Activated CD8-positive, alpha-beta memory T cell treated with anti-CD3 and anti-CD28 coated beads for 1 hour (primary cell): ENCODE results near the gene INVS.
"Not testable (repeated sequence)": the region's sequence is repeated elsewhere in the genome, so short reads cannot be mapped to it uniquely, and the experiment has no call there.

Source experiments
- DNase-seq, 2 donors: peaks; one replicate each; pipeline ENCODE4 v3.0.0-alpha.2; 2020; ENCODE audit warnings: low read depth in 1 of 2; ENCODE audit errors: extremely low read depth in 1 of 2

The INVS gene, protein sequence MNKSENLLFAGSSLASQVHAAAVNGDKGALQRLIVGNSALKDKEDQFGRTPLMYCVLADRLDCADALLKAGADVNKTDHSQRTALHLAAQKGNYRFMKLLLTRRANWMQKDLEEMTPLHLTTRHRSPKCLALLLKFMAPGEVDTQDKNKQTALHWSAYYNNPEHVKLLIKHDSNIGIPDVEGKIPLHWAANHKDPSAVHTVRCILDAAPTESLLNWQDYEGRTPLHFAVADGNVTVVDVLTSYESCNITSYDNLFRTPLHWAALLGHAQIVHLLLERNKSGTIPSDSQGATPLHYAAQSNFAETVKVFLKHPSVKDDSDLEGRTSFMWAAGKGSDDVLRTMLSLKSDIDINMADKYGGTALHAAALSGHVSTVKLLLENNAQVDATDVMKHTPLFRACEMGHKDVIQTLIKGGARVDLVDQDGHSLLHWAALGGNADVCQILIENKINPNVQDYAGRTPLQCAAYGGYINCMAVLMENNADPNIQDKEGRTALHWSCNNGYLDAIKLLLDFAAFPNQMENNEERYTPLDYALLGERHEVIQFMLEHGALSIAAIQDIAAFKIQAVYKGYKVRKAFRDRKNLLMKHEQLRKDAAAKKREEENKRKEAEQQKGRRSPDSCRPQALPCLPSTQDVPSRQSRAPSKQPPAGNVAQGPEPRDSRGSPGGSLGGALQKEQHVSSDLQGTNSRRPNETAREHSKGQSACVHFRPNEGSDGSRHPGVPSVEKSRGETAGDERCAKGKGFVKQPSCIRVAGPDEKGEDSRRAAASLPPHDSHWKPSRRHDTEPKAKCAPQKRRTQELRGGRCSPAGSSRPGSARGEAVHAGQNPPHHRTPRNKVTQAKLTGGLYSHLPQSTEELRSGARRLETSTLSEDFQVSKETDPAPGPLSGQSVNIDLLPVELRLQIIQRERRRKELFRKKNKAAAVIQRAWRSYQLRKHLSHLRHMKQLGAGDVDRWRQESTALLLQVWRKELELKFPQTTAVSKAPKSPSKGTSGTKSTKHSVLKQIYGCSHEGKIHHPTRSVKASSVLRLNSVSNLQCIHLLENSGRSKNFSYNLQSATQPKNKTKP

GRCh38 chr9:100098887-100099721, at the start of gene INVS, which contains the start of gene ERP44:
TSS of gene INVS (plus strand) at chr9:100099243. CDS start at chr9:100104522, 5,279 bp downstream.
TSS of gene ERP44 (minus strand) at chr9:100099000. CDS start at chr9:100098840, 160 bp downstream.
- DNase-seq: peak; percentile 91 to 93

DNA sequence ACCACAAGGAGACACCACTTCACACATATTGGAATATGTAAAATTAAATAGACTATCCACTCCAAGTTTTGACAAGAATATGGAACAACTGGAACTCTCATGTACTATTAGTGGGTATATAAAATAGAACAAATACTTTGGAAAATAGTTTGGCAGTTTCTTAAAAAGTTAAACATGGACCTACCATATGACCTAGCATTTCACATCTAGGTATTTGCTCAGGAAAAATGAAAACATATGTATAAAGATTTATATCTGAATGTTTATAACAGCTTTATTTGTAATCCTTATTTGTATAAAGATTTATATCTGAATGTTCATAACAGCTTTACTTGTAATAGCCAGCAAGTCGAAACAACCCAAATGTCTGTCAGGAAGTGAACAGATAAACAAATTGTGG, 49.5 kb upstream of the INVS start:
- no peak for DNase-seq

DNA sequence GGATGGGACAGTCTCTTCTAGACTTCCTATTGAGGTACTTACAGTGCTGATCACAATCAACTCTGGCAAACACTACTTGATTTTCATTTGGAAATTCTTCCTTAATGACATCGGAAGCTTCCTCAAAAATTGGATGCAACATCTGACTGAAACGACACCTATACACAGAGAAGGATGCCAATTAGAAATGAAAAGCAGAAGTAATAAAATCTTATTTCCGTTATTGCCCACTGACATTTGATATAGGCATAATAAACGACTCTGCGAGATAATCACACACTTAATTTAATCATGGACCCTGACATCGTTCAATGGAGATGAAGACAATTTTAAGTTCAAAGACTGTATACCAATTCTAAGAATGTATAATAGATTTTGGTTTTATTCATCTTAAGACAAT, 46.7 kb upstream of the INVS start:
- DNase-seq: no peak

- no peak for DNase-seq
Observed at GRCh38 chr9:100056561-100056960, 42.5 kb upstream of the INVS start.

DNA sequence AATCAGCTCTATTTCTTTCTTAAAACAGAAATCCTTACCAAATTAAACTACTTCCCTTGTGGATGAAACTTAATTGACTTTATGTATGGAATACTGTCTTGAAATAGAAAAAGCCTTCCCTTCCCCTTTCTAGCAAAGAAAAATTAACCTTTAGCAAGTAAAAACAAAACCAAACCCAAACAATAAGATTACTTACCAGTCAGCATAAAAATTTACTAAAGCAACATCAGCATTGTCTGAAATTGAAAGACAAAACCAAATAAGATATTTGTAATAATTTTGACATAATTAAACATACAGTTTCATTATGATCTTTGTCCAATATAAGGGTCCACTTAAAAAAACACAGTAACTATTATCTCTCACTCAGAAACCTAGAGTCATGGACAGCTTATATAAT, 41.4 kb upstream of the INVS start:
- DNase-seq: no peak

- DNase-seq: no peak
Observed at GRCh38 chr9:100058699-100059579, 40.1 kb upstream of the INVS start.

DNA sequence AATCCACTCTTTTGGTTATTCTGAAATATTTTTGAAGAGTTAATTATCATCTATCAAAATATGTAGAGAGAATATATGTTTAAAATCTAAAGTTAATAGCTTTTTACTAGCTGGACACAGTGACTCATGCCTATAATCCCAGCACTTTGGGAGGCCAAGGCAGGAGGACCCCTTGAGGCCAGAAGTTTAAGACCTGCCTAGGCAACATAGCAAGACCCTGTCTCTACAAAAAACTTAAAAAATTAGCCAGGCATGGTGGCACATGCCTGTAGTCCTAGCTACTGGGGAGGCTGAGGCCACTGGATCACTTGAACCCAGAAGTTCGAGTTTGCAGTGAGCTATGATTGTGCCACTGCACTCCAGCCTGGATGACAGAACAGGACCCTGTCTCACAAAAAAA, 36.4 kb upstream of the INVS start:
- DNase-seq: not testable (repeated sequence)

DNA sequence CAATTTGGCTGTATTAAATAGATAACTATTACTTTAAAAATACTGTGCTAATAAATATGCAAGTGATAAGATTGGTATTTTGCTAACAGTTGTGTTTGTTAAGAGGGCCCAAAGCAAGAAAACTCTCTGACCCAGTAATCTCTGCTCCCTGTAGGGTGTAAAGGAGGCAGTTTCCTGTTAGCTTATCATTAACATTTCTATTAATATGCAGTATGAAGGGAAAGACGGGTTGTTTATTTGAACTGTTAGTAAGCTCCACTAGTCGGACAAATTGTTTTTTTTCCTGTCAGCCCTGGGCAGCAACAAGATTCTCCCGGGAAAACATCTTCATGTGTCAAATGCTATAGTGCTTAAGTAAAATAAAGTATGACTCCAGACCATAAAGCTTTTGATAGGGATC, 35.9 kb upstream of the INVS start:
- DNase-seq: no peak

GRCh38 chr9:100064872-100065581, 34.0 kb upstream of the INVS start:
- no peak for DNase-seq

DNA sequence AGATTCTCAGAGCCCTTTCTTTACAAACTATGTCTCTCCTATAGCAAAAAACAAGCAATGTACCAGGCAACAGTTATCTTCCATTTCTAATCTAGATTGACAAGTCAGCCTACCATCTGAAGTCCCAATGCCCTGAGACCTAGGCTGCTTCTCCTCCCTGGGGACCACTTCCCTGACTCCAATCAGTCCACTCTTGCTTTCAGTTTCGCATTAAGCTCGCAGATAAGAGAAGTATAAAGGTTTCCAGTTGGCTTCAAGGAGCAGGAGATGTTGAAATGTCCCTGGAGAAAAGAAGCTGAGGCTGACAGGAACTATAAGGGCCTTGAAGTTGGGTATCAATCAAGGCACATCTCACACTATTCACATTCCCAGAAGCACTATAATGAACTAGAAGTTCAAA, 32.5 kb upstream of the INVS start:
- no peak for DNase-seq

DNA sequence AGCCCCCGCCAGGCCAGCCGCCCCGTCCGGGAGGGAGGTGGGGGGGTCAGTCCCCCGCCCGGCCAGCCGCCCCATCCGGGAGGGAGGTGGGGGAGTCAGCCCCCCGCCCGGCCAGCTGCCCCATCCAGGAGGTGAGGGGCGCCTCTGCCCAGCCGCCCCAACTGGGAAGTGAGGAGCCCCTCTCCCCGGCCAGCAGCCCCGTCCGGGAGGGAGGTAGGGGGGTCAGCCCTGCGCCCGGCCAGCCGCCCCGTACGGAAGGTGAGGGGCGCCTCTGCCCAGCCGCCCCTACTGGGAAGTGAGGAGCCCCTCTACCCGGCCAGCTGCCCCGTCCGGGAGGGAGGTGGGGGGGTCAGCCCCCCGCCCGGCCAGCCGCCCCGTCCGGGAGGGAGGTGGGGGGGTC, 31.1 kb upstream of the INVS start:
- DNase-seq: not testable (repeated sequence)

GRCh38 chr9:100069068-100069467, 30.0 kb upstream of the INVS start:
- DNase-seq: not testable (repeated sequence)

DNA sequence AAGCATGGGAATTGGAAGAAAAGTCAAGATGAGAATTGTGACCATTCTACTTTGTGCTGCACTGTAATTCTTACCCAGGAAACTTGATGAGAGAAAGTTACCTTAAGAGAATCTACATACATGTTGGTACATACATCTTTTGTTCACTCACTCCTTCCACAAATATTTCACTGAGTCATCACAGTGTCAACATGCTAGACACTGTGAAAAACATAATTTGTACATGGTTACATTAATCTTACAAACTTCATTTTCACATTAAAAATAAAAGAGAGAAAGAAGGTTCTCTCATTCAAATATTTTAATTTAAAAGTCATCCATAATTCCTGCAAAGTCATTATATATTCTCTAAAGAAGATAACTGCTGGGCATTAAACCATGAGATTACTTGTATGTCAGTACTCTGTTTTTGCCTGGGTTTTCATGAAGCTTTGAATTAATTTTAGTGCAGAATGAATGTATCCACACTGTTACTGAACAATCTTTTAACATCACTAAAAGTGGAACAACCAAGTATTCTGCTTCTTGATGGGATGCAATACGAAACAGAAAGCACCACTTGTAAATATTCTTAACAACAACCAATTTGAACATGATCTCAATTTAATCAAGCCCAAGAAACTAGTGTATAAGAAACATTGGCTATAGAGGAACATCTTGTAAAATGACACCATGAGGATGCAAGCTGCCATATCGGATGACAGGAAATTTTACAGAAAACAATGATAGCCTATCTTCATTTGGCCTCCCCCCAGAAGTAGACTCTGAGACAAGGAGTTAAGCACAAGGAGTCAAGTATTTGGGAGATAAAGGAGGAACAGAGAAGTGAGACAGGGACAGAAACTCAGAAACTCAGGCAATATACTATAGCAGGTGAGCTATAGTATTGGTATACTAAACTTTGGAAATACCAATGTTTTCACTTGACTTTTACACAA, 28.7 kb upstream of the INVS start:
- DNase-seq: no peak

DNA sequence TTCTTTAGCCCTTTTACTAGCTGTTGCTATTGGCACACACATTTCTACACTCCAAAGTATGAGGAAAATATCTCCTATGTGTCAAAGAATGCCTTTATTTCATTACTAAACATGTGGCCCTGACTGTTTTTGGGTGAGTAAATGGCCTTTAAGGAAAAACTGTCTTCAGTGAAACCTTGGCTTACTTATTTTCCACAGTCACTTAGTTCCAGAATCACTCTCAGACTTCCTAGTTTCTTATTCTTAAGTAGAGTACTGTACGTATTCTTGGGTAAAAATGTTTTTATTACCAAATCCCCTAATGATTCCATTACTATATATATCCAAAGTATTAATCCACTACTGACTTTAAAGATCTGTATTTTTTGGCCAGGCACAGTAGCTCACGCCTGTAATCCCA, 27.8 kb upstream of the INVS start:
- DNase-seq: no peak

DNA sequence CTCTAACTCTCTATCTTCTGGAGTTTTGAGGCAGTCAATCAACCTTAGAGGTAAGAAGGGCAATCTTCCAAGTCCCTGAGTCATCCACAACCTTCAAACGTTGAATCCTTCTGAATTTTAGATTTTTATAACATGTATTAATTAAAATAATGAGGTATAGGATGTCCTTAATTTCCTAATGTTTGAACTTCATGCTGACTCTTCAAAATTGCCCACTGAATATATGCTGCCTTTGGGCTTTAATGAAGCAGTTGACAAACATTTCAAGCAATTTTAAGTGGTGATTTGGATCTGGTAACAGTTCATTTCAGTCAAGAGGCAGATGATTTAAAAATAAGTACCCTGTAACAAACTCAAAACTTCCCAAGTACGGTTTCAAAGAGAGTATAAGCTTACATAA, 26.2 kb upstream of the INVS start:
- no peak for DNase-seq

- DNase-seq: no peak
Observed at GRCh38 chr9:100074093-100074492, 24.9 kb upstream of the INVS start.

DNA sequence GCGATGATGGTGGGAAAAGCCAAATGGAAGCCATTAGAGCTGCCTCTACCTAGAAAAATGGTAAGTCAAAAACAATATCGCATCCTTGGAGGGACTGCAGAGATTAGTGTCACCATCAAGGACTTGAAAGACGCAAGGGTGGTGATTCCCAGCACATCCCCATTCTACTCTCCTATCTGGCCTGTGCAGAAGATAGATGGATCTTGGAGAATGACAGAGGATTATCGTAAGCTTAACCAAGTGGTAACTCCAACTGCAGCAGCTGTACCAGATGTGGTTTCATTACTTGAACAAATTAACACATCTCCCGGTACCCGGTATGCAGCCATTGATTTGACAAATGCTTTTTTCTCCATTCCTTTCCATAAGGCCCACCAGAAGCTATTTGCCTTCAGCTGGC, 24.1 kb upstream of the INVS start:
- no peak for DNase-seq

DNA sequence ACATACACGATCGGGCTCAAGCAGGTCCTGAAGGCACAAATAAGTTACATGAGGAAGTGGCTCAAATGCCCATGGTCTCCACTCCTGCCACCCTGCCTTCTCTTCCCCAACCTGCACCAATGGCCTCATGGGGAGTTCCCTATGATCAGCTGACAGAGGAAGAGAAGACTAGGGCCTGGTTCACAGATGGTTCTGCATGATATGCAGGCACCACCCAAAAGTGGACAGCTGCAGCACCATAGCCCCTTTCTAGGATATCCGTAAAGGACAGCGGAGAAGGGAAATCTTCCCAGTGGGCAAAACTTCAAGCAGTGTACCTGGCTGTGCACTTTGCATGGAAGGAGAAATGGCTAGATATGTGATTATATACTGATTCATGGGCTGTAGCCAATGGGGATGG, 22.8 kb upstream of the INVS start:
- DNase-seq: not testable (repeated sequence)
